ENCODE results near the gene USP9Y. TPM values are rescaled to one million over a fixed set of nuclear protein-coding genes. Genes with fewer than 3 reads are reported as not detected.
"Not testable (repeated sequence)": the region's sequence is repeated elsewhere in the genome, so short reads cannot be mapped to it uniquely, and the experiment has no call there.

USP9Y gene
- total RNA-seq = 10 to 100 TPM; 36.5 to 38.9 TPM
- polyA plus RNA-seq (ENCODE audit: insufficient read depth, low read depth, low replicate concordance) = 13.7 TPM
- long read RNA-seq, donor 1, partial matches to known transcripts = 0 of 3 reads
- long read RNA-seq, donor 1, other reads (novel, unspliced or antisense) = 0 of 3 reads
- long read RNA-seq, donor 2, partial matches to known transcripts = 8 of 9 reads
- long read RNA-seq, donor 2, other reads (novel, unspliced or antisense) = 0 of 9 reads

- no peaks in the 10 kb centered on the region for H3K36me3 ChIP-seq (ENCODE audit: low read depth, missing control alignments)
- no peak within 1 kb of the TSS for H3K27ac ChIP-seq
- DNase-seq = no peak
- TF ChIP-seq POLR2A (IDR thresholded peaks at IDR 0.05) (no peak), CTCF (IDR thresholded peaks at IDR 0.05) (no peak)
- H3K9me3 ChIP-seq = no peaks in the 10 kb centered on the region
- H3K4me3 ChIP-seq = no peak within 1 kb of the TSS
- intact Hi-C loops (cut with DNase I; ENCODE audit: low total_unique reads) = no loop called here
- H3K4me1 ChIP-seq = no peaks in the 10 kb centered on the region
- WGBS, 2 donors = 92 to 94% methylated on average over 1 of the region's 1 CpG
- H3K27me3 ChIP-seq = no peaks in the 10 kb centered on the region
Measured at GRCh38 chrY:12701181-12701695, at the start of gene USP9Y. USP9Y (plus strand) TSS chrY:12701231; CDS start chrY:12709448, 8,217 bp downstream.

GRCh38 chrY:12651621-12652036 is 49.4 kb upstream of the USP9Y start:
- no peaks in the 10 kb centered on the region for H3K4me1 ChIP-seq
- intact Hi-C loops (cut with DNase I; ENCODE audit: low total_unique reads) = no loop called here
- TF ChIP-seq CTCF (IDR thresholded peaks at IDR 0.05) = no peak
- TF ChIP-seq POLR2A (IDR thresholded peaks at IDR 0.05) = no peak
- H3K36me3 ChIP-seq (ENCODE audit: low read depth, missing control alignments) = no peaks in the 10 kb centered on the region
- no peak overlapping the region for H3K4me3 ChIP-seq
- WGBS, 2 donors = 57 to 58% methylated on average over 4 of the region's 4 CpGs
- H3K9me3 ChIP-seq = no peaks in the 10 kb centered on the region
- H3K27ac ChIP-seq = no peak overlapping the region
- DNase-seq = no peak
- H3K27me3 ChIP-seq = no peaks in the 10 kb centered on the region

- Histone ChIP-seq H3K4me3 (peak overlapping the region; percentile 61 to 79), H3K9me3 (no peaks in the 10 kb centered on the region), H3K4me1 (no peaks in the 10 kb centered on the region), H3K27me3 (no peaks in the 10 kb centered on the region), H3K27ac (peak overlapping the region; percentile 85 to 87), H3K36me3 (ENCODE audit: low read depth, missing control alignments) (no peaks in the 10 kb centered on the region)
- intact Hi-C loops (cut with DNase I; ENCODE audit: low total_unique reads) = loop anchor here (10.0 kb wide), 1 partner anchor 53 kb away; no protein-coding TSS in a partner anchor
- WGBS, 2 donors = 0 to 2% methylated on average over 33 to 41 of the region's 41 CpGs
- peak; percentile 84 for DNase-seq
- TF ChIP-seq POLR2A (IDR thresholded peaks at IDR 0.05) (no peak), CTCF (IDR thresholded peaks at IDR 0.05) (no peak)
Measured at GRCh38 chrY:12661745-12662681, 39.0 kb upstream of the USP9Y start.

GRCh38 chrY:12662745-12663591 is 38.1 kb upstream of the USP9Y start:
- Histone ChIP-seq H3K27me3 (no peaks in the 10 kb centered on the region), H3K36me3 (ENCODE audit: low read depth, missing control alignments) (no peaks in the 10 kb centered on the region), H3K9me3 (no peaks in the 10 kb centered on the region), H3K4me1 (no peaks in the 10 kb centered on the region), H3K4me3 (peak overlapping the region; percentile 61 to 79), H3K27ac (peak overlapping the region; percentile 85 to 87)
- peak; percentile 61 for DNase-seq
- 0% methylated on average over 13 to 40 of the region's 40 CpGs for WGBS, 2 donors
- no peak for TF ChIP-seq POLR2A (IDR thresholded peaks at IDR 0.05)
- no peak for TF ChIP-seq CTCF (IDR thresholded peaks at IDR 0.05)
- intact Hi-C loops (cut with DNase I; ENCODE audit: low total_unique reads) = loop anchor here (10.0 kb wide), 1 partner anchor 52 kb away; no protein-coding TSS in a partner anchor

- intact Hi-C loops (cut with DNase I; ENCODE audit: low total_unique reads) = loop anchor here (10.0 kb wide), 1 partner anchor 51 kb away; no protein-coding TSS in a partner anchor
- not testable (repeated sequence) for H3K36me3 ChIP-seq (ENCODE audit: low read depth, missing control alignments); H3K27ac ChIP-seq; H3K9me3 ChIP-seq; H3K4me1 ChIP-seq; H3K27me3 ChIP-seq; DNase-seq
- 26 to 48% methylated on average over 10 to 20 of the region's 20 CpGs for WGBS, 2 donors
- H3K4me3 ChIP-seq = peak overlapping the region in 1 of 2 donors; percentile 79
Measured at GRCh38 chrY:12663845-12664244, 37.2 kb upstream of the USP9Y start.

All from testis (tissue), 5 donors.